ENCODE data around the gene IRF7.

Gene IRF7

GRCh38 chr11:573146-573759 lies 42.5 kb downstream of the IRF7 start:
- no peak for TF ChIP-seq CTCF (IDR thresholded peaks at IDR 0.05; ENCODE audit: insufficient read depth, low read depth, low read length, missing control alignments)
- no peak for DNase-seq (ENCODE audit: low read depth)
- H3K4me3 ChIP-seq (ENCODE audit: low read length): no peak overlapping the region

GRCh38 chr11:571802-572185 lies 44.0 kb downstream of the IRF7 start:
- DNase-seq (ENCODE audit: low read depth): no peak
- no peak overlapping the region for H3K4me3 ChIP-seq (ENCODE audit: low read length)
- no peak for TF ChIP-seq CTCF (IDR thresholded peaks at IDR 0.05; ENCODE audit: insufficient read depth, low read depth, low read length, missing control alignments)

- peak overlapping the region; percentile 61 for H3K4me3 ChIP-seq (ENCODE audit: low read length)
- TF ChIP-seq CTCF (IDR thresholded peaks at IDR 0.05; ENCODE audit: insufficient read depth, low read depth, low read length, missing control alignments): no peak
- no peak for DNase-seq (ENCODE audit: low read depth)
These were observed 46.4 kb downstream of the IRF7 start for GRCh38 chr11:569158-569885.

- TF ChIP-seq CTCF (IDR thresholded peaks at IDR 0.05; ENCODE audit: insufficient read depth, low read depth, low read length, missing control alignments): no peak
- H3K4me3 ChIP-seq (ENCODE audit: low read length): peak overlapping the region; percentile 83
- peak; percentile 96 for DNase-seq (ENCODE audit: low read depth)
These were observed 47.2 kb downstream of the IRF7 start for GRCh38 chr11:568306-569157.

GRCh38 chr11:567629-568292 lies 48.0 kb downstream of the IRF7 start:
- DNase-seq (ENCODE audit: low read depth): no peak
- H3K4me3 ChIP-seq (ENCODE audit: low read length): peak overlapping the region; percentile 83
- no peak for TF ChIP-seq CTCF (IDR thresholded peaks at IDR 0.05; ENCODE audit: insufficient read depth, low read depth, low read length, missing control alignments)

GRCh38 chr11:567011-567628 lies 48.6 kb downstream of the IRF7 start:
- H3K4me3 ChIP-seq (ENCODE audit: low read length): peak overlapping the region; percentile 83
- no peak for TF ChIP-seq CTCF (IDR thresholded peaks at IDR 0.05; ENCODE audit: insufficient read depth, low read depth, low read length, missing control alignments)
- DNase-seq (ENCODE audit: low read depth): no peak
